ENCODE data around the gene IL17RE. TPM values are rescaled to one million over a fixed set of nuclear protein-coding genes. Genes with fewer than 3 reads are reported as not detected.
A peak's percentile ranks its signal among the peaks of the same experiment; 100 is the strongest.
"Not testable (repeated sequence)": the region's sequence is repeated elsewhere in the genome, so short reads cannot be mapped to it uniquely, and the experiment has no call there.

IL17RE gene
- total RNA-seq, 1 experiment from 2014 or later = 13.4 TPM

DNA sequence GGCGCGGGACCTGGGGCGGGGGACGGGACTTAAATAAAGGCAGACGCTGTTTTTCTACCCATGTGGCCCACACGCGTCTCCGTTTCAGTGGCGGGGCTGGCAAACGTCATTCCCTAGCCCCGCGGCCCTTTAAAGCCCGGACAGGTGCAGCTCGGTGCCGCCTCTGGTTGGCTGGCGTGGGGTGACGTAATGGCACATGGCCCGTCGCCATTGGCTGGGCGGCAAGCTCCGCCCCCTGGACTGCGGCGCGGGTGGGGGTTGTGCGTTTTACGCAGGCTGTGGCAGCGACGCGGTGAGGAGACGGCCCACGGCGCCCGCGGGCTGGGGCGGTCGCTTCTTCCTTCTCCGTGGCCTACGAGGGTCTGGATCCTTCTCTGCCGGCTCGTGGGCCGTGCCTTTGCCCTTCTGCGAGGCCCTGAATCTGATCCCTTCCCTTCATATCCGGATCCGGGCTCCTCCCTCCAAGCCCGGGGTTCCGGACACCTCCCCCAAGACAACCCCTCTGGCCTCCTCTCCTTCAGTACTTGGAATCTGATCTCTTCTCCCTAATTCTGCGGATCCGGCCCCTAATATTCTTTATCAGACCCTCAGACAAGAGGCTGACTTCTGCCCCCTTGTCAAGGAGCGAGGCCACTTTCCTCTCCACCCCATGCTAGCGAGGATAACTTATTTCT is 31.1 kb downstream of the IL17RE start, which contains the start of gene CRELD1:
CRELD1 (plus strand) TSS at position 274 of the 674 bp plus-strand sequence. CDS start 605 bp downstream, outside the sequence.
- peak; percentile 93 for DNase-seq (ENCODE audit: low spot score)

DNA sequence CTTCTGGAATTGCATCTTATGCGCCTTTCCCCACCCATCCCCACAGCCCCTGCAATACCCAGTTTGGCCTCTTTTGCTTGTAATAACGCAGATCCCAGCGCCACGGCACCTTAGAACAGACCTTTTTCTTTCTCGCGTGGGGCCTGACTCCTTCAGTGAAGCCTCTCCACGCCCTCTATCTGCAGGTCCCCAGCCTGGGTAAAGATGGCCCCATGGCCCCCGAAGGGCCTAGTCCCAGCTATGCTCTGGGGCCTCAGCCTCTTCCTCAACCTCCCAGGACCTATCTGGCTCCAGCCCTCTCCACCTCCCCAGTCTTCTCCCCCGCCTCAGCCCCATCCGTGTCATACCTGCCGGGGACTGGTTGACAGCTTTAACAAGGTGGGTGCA is 31.6 kb downstream of the IL17RE start:
- DNase-seq (ENCODE audit: low spot score) = no peak

DNA sequence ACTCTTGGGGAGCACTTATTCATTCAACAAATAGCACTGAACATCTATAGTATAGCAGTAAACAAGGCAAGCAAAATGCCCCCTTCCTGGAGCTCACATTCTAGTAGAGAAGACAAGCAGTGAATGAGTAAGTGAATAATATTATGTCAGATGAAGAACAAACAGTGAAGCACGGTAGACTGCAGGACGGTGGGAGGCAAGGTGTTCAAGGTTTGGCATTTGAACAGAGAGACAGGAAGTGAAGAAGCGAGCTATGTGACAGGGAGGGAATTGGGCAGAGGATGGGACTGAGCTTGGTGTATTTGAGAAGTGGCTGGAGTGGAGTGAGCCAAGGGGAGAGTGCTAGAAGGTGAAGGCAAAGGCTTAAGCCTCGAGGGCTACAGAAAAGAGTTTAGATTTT is 32.3 kb downstream of the IL17RE start:
- no peak for DNase-seq (ENCODE audit: low spot score)

DNA sequence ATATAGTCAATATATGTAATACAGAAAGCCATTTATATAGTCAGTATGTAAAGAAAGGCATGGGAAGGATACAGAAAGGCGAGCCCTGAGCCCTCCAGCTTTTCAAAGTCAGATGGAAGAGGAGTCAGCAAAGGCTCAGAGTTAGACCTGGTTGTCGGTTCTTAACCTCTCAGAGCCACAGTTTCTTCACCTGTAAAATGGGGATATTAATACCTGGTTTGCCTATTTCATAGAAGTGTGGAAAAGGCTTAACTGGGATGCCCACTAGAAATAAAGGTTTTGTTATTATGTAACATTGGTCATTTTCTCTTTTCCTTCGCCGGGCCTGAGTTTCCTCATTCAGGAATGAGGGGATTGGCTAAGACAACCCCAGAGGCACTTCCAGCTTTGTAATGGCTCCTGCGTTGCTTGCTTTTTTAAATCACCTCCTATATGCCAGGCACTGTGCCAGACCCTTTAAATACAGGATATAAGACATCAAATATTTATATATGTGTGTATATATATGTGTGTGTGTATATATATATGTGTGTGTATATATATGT is 33.4 kb downstream of the IL17RE start:
- DNase-seq (ENCODE audit: low spot score) = no peak

DNA sequence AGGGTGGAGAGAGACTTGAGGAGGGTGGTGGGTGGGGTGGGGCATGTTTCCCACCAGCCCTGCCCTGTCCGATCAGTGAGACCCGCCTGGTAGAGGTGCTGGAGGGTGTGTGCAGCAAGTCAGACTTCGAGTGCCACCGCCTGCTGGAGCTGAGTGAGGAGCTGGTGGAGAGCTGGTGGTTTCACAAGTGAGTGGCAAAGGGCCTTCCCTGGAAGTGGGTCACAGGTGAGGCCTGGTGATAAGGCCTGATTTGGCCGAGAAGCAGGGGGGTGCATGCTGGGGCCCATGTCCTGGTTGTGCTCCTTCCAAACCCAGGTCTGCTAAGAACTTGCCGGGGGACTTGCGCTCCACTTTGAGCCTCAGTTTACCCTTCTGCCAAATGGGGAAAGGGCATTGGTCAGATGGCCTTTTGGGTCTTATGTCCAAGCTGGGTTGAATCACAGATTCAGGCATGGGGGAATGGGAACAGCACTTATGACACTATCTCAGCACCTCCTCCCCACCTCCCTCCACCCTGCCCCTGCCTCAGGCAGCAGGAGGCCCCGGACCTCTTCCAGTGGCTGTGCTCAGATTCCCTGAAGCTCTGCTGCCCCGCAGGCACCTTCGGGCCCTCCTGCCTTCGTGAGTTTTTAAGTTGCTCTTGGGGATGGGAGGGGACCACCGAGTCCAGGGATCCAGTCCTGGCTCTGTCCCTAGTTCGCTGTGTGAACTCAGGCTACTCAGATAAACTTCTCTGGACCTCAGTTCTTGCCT is 35.0 kb downstream of the IL17RE start:
- no peak for DNase-seq (ENCODE audit: low spot score)

DNA sequence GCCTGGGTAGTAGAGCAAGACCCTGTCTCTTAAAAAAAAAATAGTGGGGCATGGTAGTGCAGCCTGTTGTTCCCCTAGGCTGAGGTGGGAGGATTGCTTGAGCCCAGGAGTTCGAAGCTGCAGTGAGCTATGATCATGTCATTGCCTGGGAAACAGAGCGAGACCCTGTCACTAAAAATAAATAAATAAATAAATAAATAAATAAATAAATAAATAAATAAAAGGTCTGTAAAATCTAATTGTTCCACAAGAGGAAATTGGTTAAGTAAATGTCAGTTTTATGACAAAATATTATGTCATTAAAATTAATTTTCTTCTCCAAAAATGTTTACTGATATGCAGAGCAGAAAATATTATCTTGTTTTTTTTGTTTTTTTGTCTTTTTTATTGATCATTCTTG is 36.3 kb downstream of the IL17RE start:
- no peak for DNase-seq (ENCODE audit: low spot score)

DNA sequence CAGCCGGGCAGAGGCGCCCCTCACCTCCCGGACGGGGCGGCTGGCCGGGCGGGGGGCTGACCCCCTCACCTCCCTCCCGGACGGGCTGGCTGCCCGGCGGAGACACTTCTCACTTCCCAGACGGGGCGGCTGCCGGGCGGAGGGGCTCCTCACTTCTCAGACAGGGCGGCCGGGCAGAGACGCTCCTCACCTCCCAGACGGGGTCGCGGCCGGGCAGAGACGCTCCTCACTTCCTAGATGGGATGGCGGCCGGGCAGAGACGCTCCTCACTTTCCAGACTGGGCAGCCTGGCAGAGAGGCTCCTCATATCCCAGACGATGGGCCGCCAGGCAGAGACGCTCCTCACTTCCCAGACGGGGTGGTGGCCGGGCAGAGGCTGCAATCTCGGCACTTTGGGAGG is 37.3 kb downstream of the IL17RE start:
- not testable (repeated sequence) for DNase-seq (ENCODE audit: low spot score)

DNA sequence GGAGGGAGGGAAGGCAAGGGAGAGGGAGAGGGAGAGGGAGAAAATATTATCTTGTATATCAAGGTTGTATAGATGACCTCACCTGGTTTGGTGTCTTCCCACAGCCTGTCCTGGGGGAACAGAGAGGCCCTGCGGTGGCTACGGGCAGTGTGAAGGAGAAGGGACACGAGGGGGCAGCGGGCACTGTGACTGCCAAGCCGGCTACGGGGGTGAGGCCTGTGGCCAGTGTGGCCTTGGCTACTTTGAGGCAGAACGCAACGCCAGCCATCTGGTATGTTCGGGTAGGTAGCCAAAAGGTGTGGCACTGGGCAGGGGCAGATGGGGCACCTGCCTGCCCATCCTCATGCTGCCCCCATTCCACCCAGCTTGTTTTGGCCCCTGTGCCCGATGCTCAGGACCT is 38.1 kb downstream of the IL17RE start:
- no peak for DNase-seq (ENCODE audit: low spot score)

DNA sequence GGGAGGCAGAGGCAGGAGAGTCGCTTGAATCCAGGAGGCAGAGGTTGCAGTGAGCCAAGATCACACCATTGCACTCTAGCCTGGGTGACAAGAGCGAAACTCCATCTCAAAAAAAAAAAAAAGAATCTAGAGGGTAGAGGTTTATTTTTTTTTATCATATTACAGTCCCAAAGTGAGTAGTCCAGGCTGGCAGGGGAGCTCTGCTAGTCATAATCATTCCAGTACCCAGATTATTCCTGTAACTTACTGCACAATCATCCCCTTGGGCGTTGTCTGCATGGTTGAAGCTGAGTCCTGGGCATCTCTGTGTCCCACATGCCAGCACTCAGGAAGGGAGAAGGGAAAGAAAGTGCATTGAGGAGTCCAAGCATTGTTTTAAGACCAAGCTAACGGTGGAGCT is 39.5 kb downstream of the IL17RE start:
- DNase-seq (ENCODE audit: low spot score) = no peak

DNA sequence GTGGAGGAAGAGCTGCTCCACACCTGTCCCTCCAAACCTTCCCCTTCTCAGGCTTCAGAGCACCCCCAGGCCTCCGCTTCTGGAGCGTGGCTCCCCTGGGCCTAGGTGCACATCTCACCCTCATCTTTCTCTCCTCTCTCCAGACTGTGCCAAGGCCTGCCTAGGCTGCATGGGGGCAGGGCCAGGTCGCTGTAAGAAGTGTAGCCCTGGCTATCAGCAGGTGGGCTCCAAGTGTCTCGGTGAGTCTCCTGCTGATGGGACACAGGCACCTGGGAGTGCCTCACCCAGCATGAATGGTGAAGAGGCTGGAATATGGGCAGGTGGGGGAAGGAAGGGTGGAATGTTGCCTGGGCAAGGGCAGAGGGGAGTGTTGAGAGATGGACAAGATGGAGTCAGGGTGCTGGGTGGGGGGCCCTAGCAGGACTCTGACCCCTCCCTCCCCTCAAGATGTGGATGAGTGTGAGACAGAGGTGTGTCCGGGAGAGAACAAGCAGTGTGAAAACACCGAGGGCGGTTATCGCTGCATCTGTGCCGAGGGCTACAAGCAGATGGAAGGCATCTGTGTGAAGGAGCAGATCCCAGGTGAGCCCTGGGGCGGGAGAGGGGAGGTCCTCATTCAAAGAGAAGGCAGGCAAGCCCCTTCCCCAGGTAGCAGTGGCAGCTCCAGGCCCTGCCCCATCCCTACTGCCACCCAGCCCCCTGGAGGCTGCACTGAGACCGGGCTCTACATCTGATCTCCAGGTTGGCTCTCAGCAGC is 40.5 kb downstream of the IL17RE start:
- DNase-seq (ENCODE audit: low spot score) = no peak

DNA sequence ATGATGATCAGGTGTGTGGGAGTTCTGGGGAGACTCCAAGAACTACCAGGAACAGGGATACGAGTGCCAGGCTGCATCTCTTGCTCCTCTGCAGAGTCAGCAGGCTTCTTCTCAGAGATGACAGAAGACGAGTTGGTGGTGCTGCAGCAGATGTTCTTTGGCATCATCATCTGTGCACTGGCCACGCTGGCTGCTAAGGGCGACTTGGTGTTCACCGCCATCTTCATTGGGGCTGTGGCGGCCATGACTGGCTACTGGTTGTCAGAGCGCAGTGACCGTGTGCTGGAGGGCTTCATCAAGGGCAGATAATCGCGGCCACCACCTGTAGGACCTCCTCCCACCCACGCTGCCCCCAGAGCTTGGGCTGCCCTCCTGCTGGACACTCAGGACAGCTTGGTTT is 41.6 kb downstream of the IL17RE start:
- DNase-seq (ENCODE audit: low spot score) = no peak

DNA sequence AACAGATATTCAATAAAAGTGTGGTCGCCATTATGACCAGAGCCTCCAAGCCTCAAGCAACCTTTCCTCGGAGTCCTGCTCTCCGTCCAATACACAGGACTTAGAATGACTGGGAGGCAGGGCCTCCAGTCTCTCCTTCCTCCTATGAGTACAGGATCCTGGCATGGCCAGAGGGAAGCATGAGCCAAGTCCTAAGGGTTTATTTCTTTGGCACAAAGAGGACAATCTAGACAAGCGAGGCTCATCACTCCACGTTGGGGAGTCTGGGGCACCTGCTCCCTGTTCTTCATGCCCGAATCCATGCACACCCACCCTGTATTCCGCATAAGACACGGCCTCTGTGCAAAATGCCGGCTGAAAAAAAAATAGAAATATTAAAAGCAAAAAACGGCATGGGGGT is 42.7 kb downstream of the IL17RE start:
- no peak for DNase-seq (ENCODE audit: low spot score)

DNA sequence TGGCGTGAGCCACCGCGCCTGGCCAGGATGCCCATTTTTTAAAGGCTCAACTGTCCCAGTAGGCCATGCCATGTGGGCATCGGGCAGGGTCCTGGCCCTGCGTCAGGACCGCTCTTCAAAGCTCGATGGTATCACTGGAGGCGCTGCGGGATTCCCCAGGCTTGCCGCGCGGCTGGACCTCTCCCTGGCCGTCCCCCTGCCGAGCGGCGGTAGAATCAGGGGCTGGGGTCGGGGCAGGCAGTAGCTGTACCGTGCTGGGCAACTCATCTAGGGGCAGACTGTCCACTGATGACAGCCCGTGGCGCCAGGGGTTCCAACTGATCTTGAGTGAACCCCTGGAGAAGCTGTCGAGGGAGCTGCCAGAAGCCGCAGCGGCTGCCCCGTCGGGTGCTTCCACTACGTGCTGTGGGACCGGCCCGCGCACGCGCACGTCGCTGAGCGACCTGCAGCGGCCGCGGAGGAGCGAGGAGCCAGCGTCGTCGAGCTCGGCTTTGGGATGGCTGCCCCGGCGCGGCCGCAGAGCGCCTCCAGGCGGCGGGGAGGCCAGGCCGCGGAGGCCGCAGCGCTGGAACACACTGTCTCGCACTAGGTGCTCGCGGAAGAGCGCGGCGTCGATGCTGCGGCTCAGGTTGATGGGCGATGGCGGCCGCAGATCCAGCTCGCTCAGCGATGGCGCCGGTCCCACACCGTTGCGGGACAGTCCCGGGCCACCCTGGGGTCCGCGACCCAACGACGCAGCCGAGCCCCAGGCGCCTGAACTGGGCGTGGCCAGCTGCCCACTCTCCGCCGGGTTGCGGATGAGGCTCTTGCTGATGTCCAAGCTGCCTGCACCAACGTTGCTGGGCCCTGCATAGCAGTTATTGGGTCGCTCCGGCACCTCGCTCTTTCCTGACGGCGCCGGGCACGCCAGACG is 43.7 kb downstream of the IL17RE start:
- DNase-seq (ENCODE audit: low spot score) = peak; percentile 85

DNA sequence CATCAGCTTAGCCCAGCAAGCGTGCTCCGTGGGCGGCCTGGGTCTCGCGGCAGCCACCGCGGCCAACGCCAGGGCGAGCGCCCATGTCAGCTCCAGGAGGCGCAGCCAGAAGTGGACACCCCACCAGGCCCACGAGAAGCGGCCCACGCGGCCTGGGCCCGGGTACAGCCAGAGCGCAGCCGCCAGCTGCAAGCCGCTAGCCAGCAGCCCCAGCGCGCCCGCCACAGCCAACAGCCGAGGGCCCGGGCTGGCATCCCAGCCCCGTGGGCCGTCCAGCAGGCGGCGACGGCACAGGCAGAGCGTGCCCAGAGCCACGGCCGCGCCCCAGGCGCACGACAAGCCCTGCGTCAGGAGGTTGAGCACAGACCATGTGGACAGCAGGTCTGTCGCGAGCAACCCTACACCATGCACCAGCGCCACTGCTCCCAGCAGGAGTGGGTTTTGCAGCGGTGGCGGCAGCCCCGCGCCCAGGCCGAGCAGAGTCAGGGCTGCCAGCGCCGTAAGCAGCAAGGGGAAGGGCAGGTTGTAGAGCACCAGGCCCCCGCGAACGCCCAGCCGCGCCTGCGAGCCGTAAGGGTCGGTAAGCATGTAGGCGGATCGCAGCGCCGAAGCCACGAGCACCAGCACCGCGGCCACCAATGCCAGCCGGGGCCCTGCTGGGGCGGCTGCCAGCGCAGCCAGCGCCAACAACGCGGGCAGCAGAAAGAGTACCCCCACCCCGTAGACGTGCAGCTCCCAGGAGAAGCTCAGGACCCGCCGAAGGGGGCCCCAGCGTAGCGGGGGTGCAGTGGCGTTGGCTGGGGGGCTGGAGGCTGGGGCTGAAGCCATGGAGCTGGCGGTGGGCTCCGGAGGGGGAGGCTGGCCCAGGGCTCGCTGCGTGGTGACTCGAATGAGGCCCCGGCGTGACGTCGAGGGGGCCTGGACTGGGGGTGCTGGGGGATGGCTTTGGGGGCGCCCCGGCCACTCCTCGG is 44.7 kb downstream of the IL17RE start:
- DNase-seq (ENCODE audit: low spot score) = peak; percentile 83

DNA sequence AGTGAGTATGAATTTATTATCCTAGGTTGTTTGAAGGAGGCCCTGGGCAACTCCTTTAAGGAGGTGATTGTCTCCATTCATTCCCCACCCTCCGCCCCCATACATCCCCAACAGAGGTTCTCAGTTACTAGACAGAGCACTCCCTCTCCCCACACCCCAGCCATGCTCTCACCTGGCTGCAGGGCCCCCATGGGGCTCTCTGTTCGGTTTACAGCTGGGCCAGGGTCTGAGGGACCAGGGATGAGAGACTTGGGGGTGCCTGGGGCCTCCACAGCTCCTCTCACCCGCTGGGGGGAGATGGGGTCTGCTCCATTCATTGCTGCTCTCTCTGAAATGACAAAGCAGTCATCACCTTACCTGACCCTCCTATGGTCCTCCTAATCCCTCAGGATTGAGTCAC is 45.9 kb downstream of the IL17RE start:
- DNase-seq (ENCODE audit: low spot score) = no peak

DNA sequence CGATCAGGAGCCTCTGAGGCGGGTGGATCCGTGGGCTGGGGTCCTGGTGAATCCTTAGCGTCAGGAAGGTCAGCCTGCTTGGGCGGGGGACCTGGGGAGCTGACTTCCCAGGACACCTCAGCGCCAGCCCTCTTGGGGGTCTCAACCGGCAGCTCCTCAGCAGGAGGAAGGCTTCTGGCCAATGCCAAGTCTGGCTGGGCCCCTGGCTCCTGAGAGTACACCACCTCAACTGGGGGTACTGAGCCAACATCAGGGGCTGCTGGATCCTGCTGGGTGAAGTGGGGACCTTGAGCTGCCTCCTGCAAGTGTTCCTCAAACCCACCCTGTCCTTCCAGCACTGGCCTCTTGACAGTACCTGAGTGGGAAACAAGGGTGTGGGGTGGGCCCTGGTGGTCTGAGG is 46.5 kb downstream of the IL17RE start:
- DNase-seq (ENCODE audit: low spot score) = no peak

DNA sequence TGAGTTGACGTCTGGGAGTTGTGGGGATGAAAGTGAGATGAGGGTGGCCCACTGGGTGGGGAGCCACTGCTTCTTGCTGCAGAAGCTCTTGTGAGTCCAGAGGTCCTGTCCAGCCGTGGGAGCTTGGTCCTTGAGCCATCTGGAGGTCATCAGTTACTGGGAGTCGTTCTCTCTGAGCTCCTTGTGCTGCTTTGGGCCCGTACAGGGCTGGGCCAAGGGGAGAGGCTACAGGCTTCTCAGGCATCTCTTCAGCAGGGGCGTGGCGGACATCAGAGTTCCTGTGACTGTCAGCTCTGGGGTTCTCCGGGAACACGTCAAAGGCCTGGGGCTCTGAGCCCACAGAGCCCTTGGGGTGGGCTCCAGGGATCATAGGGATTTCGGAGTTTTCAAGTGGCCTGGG is 47.0 kb downstream of the IL17RE start:
- no peak for DNase-seq (ENCODE audit: low spot score)

DNA sequence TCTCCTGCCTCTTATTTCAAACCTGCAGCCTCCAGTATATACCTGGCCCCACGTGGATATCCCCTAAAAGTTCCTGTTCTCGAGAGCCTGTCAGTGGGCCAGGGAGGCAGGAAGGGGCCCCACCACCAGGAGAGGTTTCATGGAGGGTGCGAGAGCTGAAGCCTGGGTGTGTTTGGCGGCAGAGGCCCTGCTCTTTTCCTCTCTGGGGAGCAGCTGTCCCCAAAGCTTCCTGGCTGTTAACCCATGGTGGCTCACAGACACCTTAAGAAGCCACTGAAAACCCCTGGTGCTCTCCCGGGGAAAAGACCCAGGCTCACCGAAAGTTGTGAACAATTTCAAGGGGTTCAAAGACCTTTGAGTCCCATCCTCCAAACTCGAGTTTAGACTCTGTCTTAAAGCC is 48.5 kb downstream of the IL17RE start:
- no peak for DNase-seq (ENCODE audit: low spot score)

DNA sequence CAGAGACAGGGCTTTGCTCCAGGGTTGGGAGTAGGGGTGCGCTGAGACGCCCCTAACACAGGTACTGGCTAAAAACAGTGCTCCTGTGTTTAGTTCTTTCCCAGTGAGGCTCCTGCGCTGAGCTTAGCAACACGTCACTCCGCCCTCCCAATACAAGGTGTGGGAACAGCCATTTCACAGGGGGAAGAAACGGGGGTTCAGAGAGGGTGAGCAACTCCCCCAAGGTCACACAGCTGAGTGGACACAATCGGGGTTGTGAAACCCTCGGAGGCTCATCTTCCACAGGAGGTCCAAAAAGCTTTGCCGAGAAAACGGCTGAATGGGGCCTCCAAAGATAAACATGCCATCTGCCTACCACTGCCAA is 48.9 kb downstream of the IL17RE start:
- DNase-seq (ENCODE audit: low spot score) = no peak
